ENCODE data around the gene NNT.
"Not testable (repeated sequence)": the region's sequence is repeated elsewhere in the genome, so short reads cannot be mapped to it uniquely, and the experiment has no call there.

- TF ChIP-seq ZFX (CRISPR knock-in tag; IDR thresholded peaks at IDR 0.05; ENCODE audit: low read depth); NFIC (IDR thresholded peaks at IDR 0.05; ENCODE audit: low read length); SIN3B (IDR thresholded peaks at IDR 0.05; ENCODE audit: low read length); ZNF274 (CRISPR knock-in tag; IDR thresholded peaks at IDR 0.05); JUNB (CRISPR knock-in tag; IDR thresholded peaks at IDR 0.05; ENCODE audit: borderline replicate concordance); PBX2 (CRISPR knock-in tag; IDR thresholded peaks at IDR 0.05); FOSL1 (CRISPR knock-in tag; IDR thresholded peaks at IDR 0.05; ENCODE audit: borderline replicate concordance): not testable (repeated sequence)
- TF ChIP-seq, protein P1, sequence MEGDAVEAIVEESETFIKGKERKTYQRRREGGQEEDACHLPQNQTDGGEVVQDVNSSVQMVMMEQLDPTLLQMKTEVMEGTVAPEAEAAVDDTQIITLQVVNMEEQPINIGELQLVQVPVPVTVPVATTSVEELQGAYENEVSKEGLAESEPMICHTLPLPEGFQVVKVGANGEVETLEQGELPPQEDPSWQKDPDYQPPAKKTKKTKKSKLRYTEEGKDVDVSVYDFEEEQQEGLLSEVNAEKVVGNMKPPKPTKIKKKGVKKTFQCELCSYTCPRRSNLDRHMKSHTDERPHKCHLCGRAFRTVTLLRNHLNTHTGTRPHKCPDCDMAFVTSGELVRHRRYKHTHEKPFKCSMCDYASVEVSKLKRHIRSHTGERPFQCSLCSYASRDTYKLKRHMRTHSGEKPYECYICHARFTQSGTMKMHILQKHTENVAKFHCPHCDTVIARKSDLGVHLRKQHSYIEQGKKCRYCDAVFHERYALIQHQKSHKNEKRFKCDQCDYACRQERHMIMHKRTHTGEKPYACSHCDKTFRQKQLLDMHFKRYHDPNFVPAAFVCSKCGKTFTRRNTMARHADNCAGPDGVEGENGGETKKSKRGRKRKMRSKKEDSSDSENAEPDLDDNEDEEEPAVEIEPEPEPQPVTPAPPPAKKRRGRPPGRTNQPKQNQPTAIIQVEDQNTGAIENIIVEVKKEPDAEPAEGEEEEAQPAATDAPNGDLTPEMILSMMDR (CRISPR knock-in tag; IDR thresholded peaks at IDR 0.05): not testable (repeated sequence)
Observed at GRCh38 chr5:43706576-43706975, 103.6 kb downstream of the NNT start.

Data from HepG2 (cell line).